Dermis blood vessel endothelial cell (primary cell): ENCODE data around the gene CCND2. TPM values are rescaled to one million over a fixed set of nuclear protein-coding genes. Genes with fewer than 3 reads are reported as not detected.
A peak's percentile ranks its signal among the peaks of the same experiment; 100 is the strongest.

Source experiments
- DNase-seq: peaks from one replicate; pipeline ENCODE4 v3.0.0; 2010
- total RNA-seq: library from RNA; depleted of rRNA; stranded (reverse); fragments of >200 nt; gene quantifications from 2 replicates; pipeline ENCODE4 v1.2.3, GENCODE V29; 2014

CCND2 gene
- total RNA-seq, 1 donor from 2014 or later, result 140 TPM

DNA sequence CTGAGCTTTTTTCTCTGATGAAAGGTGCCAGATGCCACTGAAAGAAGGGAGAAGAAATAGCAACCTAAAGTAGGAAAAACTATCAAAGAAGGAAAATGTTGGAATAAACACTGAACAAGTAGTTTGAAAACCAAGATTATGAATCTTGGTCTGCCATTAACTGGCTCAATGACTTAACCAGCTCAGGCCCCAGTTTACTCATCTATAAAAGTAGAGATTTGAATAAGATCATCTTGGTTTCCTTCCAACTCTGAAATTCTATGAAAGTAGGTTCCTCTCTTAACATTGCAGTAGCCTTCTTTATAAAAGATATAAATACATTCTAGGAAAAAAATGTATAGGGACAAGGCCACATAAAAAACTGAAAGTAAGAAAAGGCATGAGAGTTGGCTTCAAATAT, 16.1 kb upstream of the CCND2 start:
- no peak for DNase-seq

- DNase-seq, result no peak
Observed at GRCh38 chr12:4259099-4259498, 14.5 kb upstream of the CCND2 start.

GRCh38 chr12:4261655-4262054, 11.9 kb upstream of the CCND2 start:
- no peak for DNase-seq

DNA sequence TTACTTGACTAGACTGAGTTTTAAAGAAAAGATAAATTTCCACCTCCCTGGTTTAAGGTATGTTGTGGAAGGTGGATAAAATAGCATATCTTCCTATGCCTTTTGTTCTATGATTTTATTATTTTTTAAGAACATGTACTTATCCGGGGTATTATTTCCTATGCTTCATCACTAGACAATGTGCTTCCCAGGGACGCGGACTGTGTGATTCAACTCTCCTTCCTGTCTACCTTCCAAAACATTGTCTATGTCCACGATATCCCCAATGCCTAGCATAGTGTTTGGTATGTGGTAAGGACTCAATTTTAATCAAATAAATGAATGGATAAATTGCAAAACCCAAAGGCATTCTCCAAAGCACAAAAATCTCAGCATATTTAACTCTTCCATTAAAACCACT, 8.3 kb upstream of the CCND2 start:
- peak; percentile 84 for DNase-seq

DNA sequence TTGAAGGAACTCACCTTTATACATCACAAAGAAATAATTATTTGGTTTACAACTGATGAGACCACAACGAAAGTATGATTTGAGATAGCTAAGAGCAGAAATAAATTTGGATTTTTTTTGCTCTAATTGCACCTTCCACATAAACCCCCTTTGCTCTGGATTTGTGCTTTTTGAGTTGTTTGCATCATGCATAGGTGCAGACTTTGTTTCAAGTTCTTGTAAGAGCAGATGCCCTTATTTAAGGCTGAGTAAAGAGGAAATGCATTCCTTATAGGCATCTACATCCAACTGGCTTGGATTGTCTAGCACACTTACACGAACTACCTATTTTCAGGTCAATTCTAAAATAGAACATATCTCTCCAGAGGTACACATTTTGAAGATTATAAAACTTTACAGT, 6.6 kb upstream of the CCND2 start:
- no peak for DNase-seq

GRCh38 chr12:4267704-4268328, 5.7 kb upstream of the CCND2 start:
- no peak for DNase-seq

- peak; percentile 31 for DNase-seq
Observed at GRCh38 chr12:4268329-4269181, 5.0 kb upstream of the CCND2 start.

GRCh38 chr12:4269279-4269991, 4.1 kb upstream of the CCND2 start:
- peak; percentile 86 for DNase-seq

GRCh38 chr12:4270016-4270830, 3.3 kb upstream of the CCND2 start:
- DNase-seq, result peak; percentile 10

- DNase-seq, result peak; percentile 43
Observed at GRCh38 chr12:4270831-4271716, 2.5 kb upstream of the CCND2 start.

GRCh38 chr12:4271717-4272423, 1.7 kb upstream of the CCND2 start:
- DNase-seq, result peak; percentile 69

DNA sequence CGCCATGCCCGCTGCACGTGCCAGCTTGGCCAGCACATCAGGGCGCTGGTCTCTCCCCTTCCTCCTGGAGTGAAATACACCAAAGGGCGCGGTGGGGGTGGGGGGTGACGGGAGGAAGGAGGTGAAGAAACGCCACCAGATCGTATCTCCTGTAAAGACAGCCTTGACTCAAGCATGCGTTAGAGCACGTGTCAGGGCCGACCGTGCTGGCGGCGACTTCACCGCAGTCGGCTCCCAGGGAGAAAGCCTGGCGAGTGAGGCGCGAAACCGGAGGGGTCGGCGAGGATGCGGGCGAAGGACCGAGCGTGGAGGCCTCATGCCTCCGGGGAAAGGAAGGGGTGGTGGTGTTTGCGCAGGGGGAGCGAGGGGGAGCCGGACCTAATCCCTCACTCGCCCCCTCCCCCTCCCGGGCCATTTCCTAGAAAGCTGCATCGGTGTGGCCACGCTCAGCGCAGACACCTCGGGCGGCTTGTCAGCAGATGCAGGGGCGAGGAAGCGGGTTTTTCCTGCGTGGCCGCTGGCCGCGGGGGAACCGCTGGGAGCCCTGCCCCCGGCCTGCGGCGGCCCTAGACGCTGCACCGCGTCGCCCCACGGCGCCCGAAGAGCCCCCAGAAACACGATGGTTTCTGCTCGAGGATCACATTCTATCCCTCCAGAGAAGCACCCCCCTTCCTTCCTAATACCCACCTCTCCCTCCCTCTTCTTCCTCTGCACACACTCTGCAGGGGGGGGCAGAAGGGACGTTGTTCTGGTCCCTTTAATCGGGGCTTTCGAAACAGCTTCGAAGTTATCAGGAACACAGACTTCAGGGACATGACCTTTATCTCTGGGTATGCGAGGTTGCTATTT, 914 bp upstream of the CCND2 start:
- peak; percentile 9 for DNase-seq

- no peak for DNase-seq
Observed at GRCh38 chr12:4273273-4273651, 300 bp upstream of the CCND2 start.

GRCh38 chr12:4274396-4275015, 944 bp downstream of the CCND2 start:
- DNase-seq, result peak; percentile 25

GRCh38 chr12:4275016-4275869, 1.7 kb downstream of the CCND2 start:
- peak; percentile 11 for DNase-seq

- DNase-seq, result no peak
Observed at GRCh38 chr12:4275870-4276301, 2.3 kb downstream of the CCND2 start.

DNA sequence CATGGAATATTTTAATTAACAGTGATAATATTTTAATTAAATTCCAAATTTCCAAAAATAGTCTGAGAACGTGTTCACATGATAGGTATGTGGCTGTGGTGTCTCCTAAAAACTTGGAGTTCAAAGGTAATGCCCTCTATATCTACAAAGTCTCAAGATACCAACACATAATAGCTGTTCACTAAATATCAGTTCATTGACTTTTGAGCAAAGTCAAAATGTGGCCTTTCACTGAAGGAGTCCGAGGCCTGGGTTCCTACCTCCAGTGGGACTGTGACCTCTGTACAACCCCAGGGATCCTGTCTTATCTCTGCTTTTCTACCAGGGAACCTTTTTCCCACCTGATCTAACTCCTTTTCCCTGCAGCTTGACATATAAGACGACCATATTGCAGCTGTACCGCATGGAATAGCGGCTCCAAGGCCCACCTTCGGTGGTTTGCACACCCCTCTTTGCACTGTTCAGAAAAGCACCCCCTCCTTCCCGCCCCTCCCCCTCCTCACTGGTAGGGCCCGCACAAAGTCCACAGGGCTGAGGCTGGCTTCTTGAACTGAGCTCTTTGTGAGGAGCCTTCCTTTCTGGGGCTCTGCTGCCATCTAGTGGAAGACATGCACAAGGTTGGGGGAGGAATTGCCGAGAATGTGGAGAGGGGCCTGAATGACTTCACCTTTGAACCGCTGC, 3.1 kb downstream of the CCND2 start:
- DNase-seq, result peak; percentile 95

GRCh38 chr12:4277205-4277543, 3.6 kb downstream of the CCND2 start:
- no peak for DNase-seq
